NCI-H345 (cell line): ENCODE measurements around the gene ADGRG1.
A peak's percentile ranks its signal among the peaks of the same experiment; 100 is the strongest.

Source experiments
- DNase-seq: peaks from one replicate; lab custom pipeline; 2025; lab: John Stamatoyannopoulos, UW

The ADGRG1 gene

DNA sequence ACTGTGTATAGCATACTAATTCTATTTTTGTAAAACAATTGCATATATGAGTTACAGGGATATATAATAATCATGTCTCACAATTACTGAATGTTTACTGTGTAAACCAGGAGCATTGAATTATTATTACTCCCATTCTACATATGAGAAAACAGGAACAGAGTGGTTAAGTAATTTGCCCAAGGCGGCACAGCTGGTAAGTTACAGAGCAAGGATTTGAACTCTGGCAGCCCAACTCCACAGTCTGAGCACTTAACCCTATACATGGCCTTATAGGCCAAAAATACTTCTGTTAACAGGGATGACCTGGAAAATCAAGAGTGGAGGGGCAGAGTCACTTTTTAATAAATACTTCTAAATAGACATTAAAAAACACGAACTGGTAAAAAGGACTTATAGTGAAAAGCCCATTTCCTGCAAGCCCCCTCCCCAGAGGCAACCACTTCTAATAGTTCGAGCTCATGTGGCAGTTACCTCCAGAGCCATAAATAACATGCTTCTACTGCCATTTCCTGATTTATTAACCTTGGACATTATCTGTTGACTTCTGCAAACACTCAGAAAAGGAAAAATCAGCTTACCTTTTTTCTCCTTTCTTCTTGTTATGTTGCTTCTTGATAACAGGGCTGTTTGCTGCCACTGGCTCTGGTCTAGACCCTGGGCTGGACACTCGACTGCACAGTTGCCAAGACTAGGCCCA lies 22.1 kb upstream of the ADGRG1 start:
- DNase-seq: no peak

DNA sequence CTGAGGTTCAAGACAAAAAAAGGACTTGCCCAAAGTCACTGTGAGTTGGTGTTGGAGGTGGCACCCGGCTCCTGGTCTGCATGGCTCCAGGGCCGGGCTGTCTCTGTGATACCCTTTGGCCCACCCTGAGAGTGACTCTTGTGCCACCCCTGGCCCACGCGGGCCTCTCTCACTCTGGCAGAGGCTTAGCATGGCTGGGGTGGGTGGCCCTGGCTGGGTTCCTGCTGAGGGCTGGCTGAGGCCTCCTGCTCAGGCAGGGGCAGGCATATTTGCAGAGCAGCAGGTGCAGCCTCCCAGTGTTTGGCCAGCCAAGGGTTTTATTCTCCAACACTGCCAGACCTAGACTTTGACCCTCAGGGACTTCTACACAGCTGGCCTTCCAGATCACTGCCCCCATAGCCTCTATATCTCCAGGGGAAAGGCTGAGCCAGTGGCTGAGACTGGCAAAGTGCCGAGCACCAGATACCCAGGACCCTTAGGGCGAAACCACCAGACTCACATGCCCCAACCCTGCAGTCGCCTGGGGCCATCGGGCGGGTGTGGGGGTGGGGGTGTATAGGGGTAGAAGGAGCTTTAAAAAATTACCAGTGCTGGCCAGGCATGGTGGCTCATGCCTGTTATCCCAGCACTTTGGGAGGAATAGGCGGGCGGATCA lies 21.5 kb upstream of the ADGRG1 start:
- DNase-seq: no peak

DNA sequence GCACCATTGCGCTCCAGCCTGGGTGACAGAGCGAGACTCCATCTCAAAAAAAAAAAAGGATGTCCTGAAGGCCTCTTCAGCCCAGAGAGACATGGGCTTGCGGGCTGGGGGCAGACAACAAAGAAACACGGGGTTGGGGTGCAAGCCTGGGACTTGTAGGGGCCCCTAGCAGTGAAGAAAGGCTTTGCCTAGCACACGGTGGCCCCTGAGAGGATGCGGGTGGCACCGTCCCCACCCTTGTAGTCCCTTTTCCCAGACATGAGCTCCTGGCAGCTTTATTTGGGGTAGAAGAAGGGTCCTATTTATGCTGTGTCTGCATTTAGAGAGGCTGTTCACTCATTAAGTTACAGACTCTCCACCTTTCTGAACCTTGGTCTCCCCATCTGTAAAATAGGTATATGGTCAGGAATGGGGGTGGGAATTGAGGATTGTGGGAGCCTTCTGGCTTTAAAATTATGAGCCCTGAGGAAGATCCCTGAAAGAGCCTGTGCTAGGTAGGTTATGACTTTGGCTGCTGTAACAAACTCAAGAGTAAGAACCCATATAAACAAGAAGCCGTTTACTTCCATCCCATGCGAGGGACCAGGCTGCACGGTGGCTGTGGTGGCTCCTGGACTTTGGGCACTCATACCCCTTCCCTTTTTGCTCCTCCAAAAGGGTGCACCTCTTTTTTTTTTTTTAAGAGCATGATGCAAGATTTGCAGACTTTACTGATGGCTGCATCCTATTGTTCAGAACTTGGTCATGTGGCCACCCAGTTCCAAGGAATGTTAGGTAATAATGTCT lies 20.6 kb upstream of the ADGRG1 start:
- DNase-seq: no peak

DNA sequence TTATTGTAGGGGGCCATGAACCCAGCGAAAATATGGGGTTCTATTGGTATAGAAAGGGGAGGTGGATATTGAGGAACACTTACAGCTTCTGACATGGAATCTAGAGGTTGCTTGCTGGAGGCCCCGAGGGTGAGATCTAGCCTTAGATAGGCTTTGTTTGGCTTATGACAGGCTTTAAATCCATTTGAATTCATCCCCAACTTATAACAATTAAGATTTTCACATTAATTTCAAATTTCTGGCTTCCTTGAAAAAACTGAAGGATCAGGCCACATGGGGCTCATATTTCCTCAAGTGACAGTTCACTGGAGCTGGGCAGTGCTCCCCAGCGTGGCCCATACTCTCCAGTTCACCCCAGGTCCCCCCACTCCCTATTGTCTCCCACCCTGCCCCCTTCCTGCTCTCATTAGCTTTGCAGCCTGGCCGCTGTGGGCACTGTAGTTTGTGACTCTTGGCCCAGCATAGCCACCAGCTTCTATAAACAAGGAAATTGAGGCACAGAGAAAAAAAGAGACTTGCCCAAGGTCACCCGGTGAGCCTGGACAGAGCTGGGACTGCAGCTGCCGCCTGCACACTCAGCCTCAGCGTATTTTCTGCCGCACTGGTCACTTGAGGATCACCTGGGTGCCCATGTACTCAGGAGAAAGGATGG lies 19.8 kb upstream of the ADGRG1 start:
- no peak for DNase-seq

DNA sequence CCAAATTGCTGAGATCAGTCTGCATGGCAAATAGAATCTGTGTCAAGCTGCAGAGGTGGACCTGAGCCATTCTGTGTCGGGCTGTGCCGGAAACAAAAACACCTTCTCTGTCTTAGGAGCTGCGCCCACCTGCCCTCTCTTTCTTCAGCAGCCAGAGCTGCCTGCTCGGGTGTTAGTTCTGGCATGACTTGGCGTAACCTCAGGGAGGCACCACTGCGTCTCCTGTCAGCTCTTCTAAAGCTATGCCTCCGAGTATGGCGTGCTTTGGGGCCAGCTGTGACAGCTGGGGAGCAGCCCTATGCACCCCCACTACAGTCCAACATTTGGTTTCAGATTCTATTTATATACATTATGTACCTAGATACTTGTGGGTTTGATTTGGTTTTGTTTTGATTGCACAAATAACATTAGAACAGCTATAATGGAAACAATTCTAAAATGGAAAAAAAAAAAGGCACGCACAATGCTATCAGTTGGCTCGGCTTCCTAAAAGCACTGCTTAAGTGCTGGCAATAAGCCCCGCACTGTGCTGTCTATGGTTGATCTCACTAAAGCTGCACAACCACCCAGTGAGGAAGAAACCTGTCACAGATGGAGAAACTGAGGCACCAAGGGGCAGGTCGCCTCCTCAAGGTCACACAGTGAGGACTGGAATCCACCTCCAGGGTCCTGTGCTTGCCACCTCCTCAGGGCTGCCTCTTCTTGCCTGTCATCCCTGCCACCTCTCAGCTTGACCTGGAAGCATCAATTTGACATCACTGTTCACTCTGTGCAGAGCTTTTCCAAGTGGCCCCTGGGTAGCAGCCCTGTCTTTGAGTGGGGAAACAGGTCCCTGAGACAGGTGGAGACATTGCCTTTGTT lies 18.7 kb upstream of the ADGRG1 start:
- DNase-seq: peak; percentile 20

DNA sequence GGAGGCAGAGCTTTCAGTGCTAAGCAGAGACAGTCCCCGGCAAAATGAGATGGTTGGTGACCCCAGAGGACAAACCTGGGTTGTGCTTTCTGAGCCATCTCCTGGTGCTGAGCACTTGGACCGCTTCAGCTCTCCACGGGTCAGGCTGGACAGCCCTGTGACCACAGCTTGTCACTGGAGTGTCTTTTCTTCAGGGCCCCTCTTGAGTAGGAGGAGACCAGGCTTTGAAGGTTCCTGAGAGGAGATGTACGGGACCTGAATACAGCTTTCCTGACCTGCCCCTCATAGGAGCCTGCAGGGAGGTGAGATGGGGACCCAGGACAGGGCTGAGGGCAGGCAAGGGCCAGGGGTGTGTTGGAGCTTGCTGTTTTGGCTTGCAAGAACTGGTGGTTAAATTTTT lies 17.8 kb upstream of the ADGRG1 start:
- no peak for DNase-seq

DNA sequence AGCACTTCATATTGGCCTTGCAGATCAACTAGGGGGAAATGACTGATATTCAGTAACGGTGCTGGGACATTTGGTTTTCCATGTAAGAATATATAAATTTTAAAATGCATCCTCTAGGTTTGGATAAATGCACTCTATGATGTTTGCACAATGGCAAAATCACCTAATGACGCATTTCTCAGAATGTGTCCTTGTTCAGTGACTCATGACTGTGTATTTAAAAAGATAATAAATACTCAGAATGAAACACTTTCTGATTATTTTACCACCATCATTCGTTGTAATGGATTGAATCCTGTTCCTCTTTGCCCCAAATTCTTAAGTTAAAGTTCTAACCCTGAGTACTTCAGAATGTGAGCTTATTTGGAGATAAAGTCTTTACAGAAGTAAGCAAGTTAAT lies 17.2 kb upstream of the ADGRG1 start:
- DNase-seq: no peak

DNA sequence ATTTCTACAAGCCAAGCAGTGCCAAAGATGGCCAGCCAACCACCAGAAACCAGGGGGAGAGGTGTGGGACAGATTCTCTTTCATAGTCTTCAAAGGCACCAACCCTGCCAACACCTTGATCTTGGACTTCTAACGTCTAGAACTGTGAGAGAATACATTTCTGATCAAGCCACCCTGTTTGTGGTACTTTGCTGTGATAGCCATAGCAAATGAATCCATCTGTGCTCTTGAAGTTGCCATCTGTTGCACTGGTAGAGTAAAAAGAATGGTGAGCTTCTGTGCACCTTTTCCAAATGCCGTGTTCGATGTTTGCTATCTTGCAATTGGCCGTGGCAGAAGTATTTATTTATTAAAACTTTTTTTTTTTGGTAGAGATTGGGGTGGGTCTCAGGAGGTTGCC lies 16.7 kb upstream of the ADGRG1 start:
- DNase-seq: no peak

DNA sequence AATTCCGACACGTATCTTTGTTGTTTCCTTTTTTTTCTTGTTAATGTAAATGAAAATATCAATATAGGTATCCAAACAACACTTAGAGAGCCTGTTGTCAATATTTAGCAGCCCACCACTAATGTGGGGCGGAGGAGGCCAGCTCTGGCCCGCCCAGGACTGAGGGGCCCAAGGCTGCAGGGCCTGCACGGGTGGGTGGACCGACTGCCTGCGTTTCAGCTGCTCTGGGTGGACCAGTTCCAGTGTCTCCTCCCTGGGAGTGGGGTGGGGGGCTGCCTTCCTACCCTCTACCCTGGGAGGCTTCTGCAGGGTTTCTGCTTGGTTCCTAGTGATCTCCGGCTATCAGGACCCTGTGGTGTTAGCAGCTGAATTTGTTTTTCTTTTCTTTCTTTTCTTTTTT lies 15.9 kb upstream of the ADGRG1 start:
- DNase-seq: no peak

DNA sequence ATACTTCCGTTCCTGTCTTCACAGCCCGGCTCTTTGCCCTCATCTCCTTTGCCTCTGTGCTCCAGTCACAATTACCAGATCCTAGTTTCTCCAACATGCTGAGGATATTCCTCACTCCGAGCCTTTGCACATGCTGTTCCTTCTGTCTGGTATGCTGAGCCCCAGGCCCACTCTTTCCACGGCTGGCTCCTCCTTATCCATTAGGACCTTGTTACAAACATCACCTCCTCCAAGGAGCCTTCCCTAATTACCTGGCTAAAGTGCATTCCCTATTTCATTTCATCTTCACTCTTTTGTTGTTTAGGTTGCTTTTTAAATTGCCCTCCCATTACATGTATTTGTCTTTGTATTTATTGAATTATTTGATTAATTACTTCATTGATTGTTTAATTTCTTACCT lies 14.9 kb upstream of the ADGRG1 start:
- DNase-seq: no peak

DNA sequence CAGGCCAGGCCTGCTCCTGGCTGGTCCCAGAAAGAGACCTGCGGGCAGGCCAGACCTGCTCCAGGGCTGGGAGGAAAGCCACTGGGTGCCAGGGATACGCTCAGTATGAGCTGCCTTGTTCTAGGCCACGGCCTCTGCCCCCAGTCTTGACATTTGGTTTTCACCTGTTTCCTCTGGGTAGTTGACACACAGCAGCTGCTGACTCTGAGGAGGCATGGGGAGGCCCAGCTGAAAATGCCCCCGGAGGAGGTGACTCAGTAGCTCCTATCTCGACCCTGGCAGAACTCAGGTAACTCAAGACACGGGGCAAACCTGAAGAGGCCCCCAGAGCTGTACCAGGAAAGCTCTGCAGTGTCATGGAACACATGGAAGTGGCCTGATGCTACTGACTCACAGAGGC lies 13.9 kb upstream of the ADGRG1 start:
- no peak for DNase-seq

DNA sequence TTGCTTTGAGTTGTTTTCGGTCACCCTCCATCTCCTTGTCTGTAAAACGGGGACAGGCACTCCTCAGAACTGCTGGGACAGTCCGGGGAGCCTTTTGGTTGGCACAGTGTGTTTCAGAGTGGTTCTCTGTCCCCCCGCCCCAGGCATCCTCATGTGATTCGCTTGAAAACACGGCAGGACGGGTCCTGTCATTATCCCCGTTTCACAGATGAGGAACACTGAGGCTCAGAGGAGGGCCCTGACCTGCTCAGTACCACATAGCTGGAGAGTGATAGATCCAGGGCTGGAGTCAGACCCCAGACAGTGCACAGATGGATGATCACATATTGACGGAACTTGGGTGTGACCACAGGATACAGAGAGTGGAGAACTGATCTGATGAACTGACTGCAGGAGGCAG lies 13.5 kb upstream of the ADGRG1 start:
- no peak for DNase-seq

DNA sequence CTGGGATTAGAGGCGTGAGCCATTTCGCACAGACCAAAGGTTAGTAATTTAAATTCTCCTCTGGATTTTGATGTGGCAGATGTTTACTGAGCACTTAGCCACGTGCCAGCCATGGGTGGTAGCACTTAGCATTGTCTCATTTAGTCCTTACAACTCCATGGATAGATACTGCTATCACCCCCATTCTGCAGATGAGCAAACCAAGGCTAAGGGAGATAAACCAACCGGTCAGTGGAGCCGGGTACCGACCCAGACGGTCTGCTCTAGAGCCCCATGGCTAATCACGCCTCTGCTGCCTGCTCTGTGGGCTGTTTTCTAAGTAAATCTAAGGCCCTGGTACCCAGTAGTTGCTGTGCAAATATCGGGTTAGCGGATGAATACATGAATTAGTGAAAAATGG lies 12.6 kb upstream of the ADGRG1 start:
- DNase-seq: no peak

DNA sequence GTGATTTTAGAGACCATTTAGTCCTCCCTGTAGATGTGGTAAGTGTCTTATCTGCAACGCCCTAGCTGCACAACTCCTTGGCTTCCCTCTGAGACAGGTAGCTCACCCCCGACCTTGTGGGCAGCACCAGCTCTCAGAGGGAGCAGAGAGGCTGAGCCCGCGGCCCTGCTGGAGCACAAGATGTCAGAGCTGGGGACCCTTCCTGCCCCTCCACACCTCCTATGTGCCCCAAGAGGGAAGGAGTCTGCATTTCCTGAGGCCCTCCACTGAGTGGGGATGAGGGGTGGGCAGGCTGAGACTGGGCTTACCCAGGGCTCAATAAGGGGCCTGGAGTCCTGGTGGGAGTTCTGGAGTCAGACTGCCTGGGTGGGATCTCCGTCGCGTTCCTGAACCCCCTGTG lies 12.2 kb upstream of the ADGRG1 start:
- no peak for DNase-seq

DNA sequence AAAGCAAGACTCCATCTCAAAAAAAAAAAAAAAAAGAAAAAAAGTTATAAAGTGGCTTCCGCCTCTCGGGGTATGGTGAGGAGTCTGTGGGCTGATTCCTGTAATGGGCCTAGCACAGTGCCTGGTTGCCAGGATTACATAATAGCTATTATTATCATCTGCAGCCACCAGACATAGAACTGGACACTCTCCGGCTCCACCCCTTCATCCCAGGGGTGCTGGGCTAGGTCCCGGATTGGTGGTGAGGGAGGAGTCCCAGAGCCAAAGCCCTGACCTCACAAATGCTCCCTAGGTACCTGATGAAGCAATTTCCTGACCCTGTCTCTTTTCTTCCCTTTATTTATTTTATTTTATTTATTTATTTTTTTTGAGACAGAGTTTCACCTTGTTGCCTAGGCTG lies 11.6 kb upstream of the ADGRG1 start:
- no peak for DNase-seq

DNA sequence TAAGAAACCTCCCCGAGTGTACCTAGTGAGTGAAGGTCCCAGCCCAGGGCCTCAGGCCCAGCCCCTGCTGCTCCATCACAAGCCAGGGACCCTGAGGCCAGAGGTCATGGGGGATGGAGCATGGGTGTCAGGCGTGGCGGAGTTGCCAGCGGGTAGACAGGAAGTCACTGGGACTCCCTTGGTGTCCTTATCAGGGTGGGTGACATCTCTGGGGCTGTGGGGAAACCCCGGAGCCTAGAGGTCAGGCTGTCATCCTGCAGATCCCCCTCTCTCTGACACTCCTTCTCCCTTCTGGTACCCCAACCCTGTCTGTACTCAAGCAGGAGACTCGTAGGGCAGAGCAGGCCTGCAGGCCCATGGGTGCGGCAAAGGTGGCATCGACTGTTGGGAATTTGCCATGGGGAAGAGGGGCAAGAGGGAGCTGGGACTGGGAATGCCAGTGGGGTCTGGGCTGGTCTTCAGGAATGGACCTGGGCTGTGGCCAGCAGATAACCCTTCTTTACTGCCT lies 10.8 kb upstream of the ADGRG1 start:
- no peak for DNase-seq

DNA sequence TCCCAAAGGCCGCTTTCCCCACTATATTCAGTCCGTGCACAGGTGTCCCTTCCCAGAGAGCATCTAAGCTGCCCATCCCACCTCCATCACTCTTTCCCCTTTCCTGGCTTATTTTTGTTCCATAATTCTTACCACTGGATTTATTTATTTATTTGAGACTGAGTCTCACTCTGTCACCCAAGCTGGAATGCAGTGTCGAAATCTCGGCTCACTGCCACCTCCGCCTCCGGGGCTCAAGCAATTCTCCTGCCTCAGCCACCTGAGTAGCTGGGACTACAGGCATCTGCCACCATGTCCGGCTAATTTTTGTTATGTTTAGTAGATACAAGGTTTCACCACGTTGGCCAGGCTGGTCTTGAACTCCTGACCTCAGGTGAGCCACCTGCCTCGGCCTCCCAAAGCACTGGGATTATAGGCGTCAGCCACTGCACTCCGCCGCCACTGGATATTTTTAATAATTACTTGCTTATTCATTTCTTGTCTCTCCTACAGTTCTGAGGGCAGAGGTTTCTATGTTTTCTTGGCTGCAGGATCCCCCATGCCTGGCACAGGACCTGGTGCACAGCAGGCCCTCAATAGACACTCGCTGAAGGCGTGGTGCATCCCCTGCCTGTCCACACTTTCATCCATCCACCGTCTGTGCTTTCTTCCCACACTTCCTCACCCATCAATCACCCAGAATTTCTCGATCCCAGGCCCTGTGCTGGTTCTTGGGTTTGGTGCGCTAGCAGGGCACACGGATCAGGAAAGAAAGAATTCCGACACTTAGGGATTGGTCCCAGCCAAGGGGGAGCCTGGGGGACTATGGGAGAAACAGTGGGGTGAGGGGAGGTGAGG lies 9.9 kb upstream of the ADGRG1 start:
- no peak for DNase-seq

DNA sequence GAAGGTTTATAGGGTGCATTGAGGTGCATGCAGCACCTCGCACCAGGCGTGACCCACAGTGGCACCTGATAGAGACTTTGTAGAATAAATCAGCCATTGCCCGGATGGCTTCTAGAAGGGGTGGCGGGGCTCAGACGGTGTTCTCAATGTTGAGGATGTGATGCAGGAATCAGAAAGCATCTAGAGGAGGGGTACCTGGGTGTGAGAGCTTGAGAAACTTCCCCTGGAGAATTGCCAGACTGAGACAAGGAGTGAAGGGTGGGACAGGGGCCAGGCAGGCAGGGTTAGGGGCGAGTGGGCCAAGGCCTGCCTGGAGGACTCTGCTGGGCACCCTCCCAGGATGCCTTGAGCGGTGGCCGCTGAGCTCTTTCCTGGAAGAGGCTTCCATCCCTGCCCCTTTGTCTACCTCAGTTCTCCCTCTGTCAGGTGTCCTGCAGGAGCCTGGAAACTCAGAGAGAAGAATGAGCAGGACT lies 9.3 kb upstream of the ADGRG1 start:
- DNase-seq: no peak

DNA sequence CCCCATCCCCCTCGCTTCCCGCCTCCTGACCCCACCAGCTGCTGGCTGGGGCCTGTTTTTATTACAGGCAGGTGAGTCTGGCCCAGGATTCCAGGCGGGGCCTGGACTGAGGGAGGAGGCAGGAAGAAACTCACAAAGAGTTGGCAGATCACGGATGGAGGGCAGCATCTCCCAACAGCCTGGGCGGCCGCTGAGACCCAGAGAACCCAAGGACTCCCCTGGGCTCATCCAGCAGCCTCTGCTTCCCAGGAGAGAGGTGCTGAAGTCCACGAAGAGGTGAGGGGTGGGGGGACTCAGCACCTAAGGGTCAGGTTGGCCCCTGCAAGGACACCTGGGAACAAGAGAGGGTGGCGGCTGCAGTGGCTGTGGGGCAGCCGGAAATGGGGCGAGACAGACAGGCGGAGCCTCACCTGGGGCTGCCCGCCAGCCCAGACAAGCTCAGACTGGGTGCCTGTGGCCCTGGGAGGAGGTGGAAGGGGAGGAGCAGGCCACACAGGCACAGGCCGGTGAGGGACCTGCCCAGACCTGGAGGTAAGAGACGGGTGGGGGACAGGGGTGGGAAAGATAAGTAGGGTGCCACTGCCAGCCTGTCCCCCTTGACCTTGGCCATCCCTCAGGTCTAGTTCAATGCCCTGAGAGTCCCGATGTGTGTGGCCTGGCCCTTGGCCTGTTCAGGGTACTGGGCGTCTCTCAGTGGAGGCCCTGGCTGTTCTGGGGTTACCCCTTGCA lies 8.7 kb upstream of the ADGRG1 start:
- peak; percentile 16 for DNase-seq
